Measurements from ENCODE around the gene PLEKHF1. TPM values are rescaled to one million over a fixed set of nuclear protein-coding genes. Genes with fewer than 3 reads are reported as not detected.

PLEKHF1 gene
- total RNA-seq, 4 donors from 2014 or later, result 8.2 to 16.5 (median 9.0) TPM

DNA sequence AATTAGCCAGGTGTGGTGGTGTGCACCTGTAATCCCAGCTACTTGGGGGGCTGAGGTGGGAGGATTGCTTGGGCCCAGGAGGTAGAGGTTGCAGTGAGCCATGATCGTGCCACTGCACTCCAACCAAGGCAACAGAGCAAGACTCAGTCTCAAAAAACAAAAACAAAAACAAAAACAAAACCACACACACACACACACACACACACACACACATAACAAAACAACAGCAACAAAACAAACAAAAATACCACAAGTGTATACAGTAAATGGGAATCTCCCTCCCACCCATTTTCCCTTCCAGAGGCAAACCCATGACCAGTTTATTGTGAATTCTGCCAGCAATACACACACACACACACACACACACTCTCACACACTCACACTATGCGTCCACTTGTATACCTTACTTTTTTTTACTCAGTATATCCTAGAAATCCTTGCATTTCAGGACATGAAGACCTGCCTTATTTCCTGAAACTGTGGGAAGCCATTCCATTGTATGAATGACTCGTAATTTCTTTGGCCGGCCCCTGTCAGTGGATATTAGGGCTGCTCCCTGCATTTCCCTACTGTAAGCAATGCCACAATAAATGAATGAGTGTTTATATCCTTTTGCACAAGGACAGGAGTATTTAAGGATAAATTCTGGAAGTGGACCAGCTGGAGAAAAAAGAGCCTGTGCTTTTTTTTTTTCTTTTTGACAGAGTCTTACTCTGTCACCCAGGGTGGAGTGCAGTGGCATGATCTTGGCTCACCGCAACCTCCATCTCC, 6.9 kb upstream of the PLEKHF1 start:
- H3K36me3 ChIP-seq, result no peaks in the 10 kb centered on the region
- no peak for DNase-seq
- TF ChIP-seq POLR2A (IDR thresholded peaks at IDR 0.05) (no peak), CTCF (IDR thresholded peaks at IDR 0.05) (no peak)

DNA sequence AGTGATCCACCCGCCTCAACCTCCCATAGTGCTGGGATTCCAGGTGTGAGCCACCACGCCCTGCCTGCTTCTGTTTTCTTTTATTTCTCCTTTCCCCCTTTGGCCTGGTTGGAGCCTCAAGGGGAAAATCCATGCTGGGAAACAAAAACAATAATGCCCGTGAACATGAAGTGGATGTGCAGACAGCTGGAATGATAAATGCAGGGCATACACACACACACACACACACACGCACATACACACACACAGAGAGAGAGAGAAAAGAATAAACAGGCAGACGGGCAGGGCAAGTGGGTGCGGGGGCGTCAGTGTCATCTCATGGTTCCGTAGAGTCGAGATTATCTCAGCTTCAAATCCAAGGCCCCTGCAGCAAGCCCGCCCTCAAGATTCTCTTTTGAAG, 4.4 kb upstream of the PLEKHF1 start:
- DNase-seq, result no peak
- TF ChIP-seq CTCF (IDR thresholded peaks at IDR 0.05), result no peak
- TF ChIP-seq POLR2A (IDR thresholded peaks at IDR 0.05), result no peak
- Histone ChIP-seq H3K4me1 (peaks cover 0 to 17% (median 0%) of the 10 kb centered on the region in 4 donors), H3K36me3 (no peaks in the 10 kb centered on the region), H3K9me3 (no peaks in the 10 kb centered on the region), H3K27me3 (no peaks in the 10 kb centered on the region), H3K27ac (no peak overlapping the region), H3K4me3 (no peak overlapping the region)

More for the DNA sequence above, 6.9 kb upstream of the PLEKHF1 start:
- H3K9me3 ChIP-seq, result no peaks in the 10 kb centered on the region
- H3K4me1 ChIP-seq, result peaks cover 0 to 6% (median 0%) of the 10 kb centered on the region in 4 donors
- H3K4me3 ChIP-seq, result no peak overlapping the region
- no peaks in the 10 kb centered on the region for H3K27me3 ChIP-seq
- H3K27ac ChIP-seq, result no peak overlapping the region

- Histone ChIP-seq H3K27me3 (no peaks in the 10 kb centered on the region), H3K9me3 (no peaks in the 10 kb centered on the region), H3K4me3 (no peak overlapping the region), H3K4me1 (peaks cover 0 to 29% (median 5%) of the 10 kb centered on the region in 4 donors), H3K27ac (peak overlapping the region; percentile 32 to 87 (median 62)), H3K36me3 (no peaks in the 10 kb centered on the region)
- no peak for DNase-seq
- TF ChIP-seq POLR2A (IDR thresholded peaks at IDR 0.05), result no peak
- TF ChIP-seq CTCF (IDR thresholded peaks at IDR 0.05), result no peak
Measured at GRCh38 chr19:29662278-29662603, 3.0 kb upstream of the PLEKHF1 start.

DNA sequence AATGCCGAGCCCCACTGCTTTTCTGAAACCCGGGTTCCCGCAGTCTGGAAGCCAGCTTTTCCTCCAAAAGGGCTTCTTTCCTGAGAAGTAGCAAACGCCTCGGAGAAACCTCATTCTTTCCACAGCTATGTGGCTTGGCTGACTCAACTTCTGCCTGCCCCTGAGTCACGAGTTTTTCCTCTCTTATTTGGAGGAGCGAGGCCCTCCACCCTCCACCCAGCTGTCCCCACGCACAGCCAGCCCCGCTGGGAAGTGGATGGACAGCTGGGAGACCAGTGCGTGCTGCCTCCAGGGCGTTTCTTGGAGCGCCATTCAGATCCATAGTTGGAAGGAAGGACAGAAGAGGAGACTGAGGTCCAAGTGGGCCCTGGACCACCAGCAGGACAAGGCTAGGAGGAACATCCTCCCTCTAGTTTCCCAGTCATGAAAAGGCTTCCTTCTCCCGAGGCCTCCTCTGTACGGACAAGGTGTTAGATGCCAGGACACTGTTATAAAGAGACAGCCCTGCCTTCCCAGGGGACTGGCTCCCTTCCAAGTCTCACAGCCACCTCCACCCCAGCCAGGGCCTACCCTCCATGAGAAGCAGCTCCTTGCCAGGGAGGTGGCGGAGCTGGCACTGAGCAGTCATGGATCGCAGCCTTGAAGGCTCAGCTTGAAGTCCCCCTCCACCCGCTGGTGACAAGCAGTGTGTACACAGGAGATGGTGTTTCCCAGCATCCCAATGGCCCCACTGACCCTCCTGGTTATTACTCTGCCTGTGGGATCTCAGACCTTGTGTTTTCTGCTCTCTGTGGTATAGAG, 2.5 kb upstream of the PLEKHF1 start:
- Histone ChIP-seq H3K27me3 (no peaks in the 10 kb centered on the region), H3K9me3 (no peaks in the 10 kb centered on the region), H3K36me3 (no peaks in the 10 kb centered on the region), H3K27ac (peak overlapping the region; percentile 32 to 87 (median 62)), H3K4me3 (no peak overlapping the region), H3K4me1 (peaks cover 0 to 35% (median 10%) of the 10 kb centered on the region in 4 donors)
- DNase-seq, result peak in 1 of 3 donors; percentile 68
- no peak for TF ChIP-seq POLR2A (IDR thresholded peaks at IDR 0.05)
- TF ChIP-seq CTCF (IDR thresholded peaks at IDR 0.05), result no peak

DNA sequence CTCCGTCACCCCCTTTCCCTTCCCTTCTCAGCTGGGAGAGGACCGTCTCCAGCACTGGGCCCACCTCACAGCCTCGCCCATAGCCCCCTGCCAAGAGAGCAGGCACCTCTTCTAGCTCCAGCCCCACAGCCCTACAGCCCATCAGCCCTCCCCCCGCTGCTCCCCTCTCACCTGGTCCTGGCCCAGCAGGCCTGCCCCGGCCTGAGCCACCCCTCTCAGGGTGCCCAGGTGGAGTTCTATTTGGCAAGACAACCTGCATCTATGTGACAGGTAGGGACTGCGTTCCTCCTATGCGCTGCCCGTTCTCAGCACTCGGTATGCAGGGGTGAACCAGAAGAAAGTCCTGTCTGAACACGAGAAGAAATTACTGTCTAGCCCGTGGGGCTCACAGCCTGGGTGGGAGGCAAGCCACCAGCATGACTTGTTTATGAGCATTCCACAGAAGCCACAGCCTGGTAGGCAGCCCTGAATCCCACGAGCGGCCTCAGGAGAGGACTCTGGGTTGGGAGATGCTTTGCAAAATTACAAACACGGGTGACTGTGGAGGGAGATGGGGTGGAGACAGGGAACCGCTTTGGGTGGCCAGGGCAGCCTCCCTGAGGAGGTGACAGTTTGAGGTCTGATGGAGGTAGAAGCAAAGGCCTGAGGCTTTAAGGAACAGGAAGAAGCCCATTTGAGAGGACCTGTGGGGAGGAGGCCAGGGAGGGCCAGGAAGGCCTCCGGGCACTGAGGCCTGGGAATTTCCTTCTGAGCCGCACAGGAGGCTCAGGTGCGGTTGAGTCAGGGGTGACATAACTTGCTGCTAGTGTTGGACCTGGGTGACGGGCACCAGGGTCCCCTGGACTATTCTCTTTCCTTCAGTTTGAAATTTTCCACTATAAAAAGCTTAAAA, 1.2 kb upstream of the PLEKHF1 start:
- Histone ChIP-seq H3K4me3 (peak overlapping the region in 1 of 4 donors; percentile 95), H3K36me3 (no peaks in the 10 kb centered on the region), H3K27me3 (no peaks in the 10 kb centered on the region), H3K27ac (peak overlapping the region in 3 of 4 donors; percentile 70 to 92 (median 87)), H3K9me3 (no peaks in the 10 kb centered on the region), H3K4me1 (peaks cover 0 to 38% (median 18%) of the 10 kb centered on the region in 4 donors)
- TF ChIP-seq POLR2A (IDR thresholded peaks at IDR 0.05) (no peak), CTCF (IDR thresholded peaks at IDR 0.05) (no peak)
- peak in 1 of 3 donors; percentile 44 for DNase-seq
